Activated CD4-positive, alpha-beta T cell treated with anti-CD3 and anti-CD28 coated beads, Interleukin-2, amount 50 U/mL, for 1 hour (primary cell): Measurements from ENCODE around the gene TLR2.

Experiments
- DNase-seq: peaks from one replicate; pipeline ENCODE4 v3.0.0-alpha.2; 2020

TLR2 gene

DNA sequence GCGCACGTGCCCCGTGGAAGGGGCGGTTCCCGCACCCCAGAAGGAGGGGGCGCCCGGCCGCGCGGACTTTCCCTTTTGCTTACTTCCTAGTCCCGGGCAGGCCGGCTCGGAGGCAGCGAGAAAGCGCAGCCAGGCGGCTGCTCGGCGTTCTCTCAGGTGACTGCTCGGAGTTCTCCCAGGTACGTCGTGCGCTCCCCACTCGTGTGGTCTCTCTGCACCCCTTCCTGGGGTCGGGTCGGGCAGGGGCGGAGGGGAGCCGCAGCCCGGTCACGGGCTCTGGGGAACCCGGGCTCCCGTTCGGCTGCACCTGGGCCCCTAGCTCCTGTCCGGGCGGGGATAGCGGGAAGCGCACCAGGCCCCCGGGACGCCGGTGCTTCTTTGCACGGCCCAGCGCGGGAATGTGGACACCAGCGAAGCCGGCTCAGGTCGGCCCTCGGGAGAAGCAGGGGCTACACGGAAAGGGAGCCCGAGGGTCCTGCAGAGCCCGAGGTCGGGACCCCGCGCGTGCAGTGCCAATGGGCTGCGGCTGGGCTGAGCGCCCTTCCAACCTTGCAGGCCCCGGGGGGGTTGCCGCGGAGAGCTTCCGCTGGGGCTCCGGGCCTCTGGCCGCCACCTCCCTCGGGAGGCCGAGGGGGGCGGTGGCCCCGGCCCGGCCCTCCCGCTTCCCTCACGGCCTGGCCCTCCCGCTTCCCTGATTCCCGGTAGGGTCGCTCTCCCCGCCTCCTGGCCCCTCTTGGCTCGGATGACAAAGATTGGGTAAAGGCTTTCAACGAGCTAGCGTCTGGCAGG, at the start of gene TLR2:
TLR2 (plus strand) TSS at position 99 of the 789 bp plus-strand sequence. CDS start 18,628 bp downstream, outside the sequence.
- DNase-seq: peak; percentile 69

GRCh38 chr4:153634738-153635353, 49.2 kb upstream of the TLR2 start:
- no peak for DNase-seq

DNA sequence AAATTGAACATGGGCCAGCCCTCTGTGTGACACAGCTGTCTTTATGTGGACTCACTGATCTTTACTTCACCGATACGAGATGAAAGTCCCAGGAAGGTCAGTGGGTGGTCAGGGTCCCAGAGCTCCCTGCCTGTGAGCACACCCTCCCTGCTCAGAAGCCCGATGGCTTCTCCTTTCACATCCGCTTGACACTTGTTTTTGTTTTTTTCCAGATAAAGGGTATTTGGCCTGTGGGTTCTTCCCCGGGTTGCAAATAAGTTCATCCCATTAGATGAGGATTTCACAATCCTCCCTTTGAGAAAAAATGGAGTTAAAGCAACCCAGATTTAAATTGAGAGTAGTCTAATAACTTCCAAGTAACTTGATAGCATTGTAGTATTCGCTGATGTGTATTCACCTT, 48.2 kb upstream of the TLR2 start:
- no peak for DNase-seq

- DNase-seq: no peak
Observed at GRCh38 chr4:153637201-153637600, 46.9 kb upstream of the TLR2 start.

DNA sequence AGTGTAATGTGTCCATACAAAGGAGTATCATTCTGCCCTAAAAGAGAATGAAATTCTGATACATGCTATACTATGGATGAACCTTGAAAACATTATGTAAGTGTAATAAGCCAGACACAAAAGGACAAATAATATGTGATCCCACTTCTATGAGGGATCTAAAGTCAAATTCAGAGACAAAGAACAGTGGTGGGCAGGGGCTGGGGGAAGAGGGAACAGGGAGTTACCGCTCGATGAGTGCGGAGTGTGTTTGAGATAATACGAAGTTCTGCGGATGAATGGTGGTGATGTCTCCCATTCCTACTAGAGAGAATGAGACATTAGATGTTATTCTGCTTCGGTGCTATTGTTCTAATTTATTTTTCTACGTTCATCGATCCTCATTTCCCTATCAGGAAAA, 46.1 kb upstream of the TLR2 start:
- DNase-seq: no peak

GRCh38 chr4:153638999-153639398, 45.1 kb upstream of the TLR2 start:
- no peak for DNase-seq

- no peak for DNase-seq
Observed at GRCh38 chr4:153639833-153640802, 44.0 kb upstream of the TLR2 start.

GRCh38 chr4:153641532-153641931, 42.5 kb upstream of the TLR2 start:
- DNase-seq: no peak

GRCh38 chr4:153643406-153644383, 40.4 kb upstream of the TLR2 start:
- no peak for DNase-seq

DNA sequence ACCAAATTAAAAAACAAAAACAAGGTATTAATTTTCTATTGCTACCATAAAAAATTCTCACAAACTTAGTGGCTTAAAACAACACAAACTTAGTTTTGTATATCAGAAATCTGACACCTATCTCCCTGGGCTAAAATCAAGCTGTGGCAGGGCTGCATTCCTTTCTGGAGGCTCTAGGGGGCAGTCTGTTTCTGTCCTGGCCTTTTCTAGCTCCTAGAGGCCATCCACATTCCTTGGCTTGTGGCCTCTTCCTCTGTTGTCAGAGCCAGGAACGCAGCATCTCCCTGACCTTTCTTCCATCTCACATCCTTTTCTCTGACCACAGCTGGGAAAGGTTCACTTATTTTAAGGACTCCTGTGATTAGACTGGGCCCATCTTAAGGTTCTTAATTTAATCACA, 38.9 kb upstream of the TLR2 start:
- no peak for DNase-seq

GRCh38 chr4:153646261-153646660, 37.8 kb upstream of the TLR2 start:
- DNase-seq: no peak

DNA sequence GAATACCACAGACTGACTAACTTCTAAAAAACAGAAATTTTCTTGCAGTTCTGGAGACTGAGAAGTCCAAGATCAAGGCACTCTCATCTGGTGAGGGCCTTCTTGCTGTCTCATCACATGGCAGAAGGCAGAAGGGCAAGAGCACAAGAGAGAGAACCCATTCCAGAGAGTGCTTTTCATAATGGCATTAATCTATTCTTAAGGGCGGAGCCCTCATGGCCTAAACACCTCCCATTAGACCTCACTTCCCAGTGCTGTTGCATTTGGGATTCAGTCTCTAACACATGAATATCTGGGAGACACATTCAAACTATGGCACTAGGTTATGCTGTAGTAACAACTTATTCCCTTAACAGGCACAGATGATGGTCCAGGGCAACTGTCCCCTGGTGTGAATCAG, 37.1 kb upstream of the TLR2 start:
- DNase-seq: no peak

- no peak for DNase-seq
Observed at GRCh38 chr4:153647975-153648374, 36.1 kb upstream of the TLR2 start.

- no peak for DNase-seq
Observed at GRCh38 chr4:153649572-153649991, 34.5 kb upstream of the TLR2 start.

DNA sequence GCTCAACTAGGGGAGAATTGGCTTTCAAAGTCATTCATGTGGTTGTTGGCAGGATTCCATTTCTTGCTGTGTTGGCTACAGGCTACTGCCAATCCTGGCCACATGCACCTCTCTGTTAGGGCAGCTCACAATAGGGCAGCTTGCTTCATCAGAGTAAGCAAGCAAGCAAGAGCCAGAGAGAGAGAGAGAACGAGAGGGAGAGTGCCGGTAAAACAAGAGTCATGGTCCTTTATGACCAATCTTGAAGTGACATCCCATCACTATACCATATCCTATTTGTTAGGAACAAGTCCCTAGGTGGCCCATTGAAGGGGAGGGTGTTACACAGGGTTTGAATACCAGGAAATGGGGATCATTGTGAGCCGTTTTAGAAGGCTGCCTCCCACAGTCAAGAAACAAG, 33.0 kb upstream of the TLR2 start:
- no peak for DNase-seq

GRCh38 chr4:153651587-153651986, 32.5 kb upstream of the TLR2 start:
- peak; percentile 29 for DNase-seq

DNA sequence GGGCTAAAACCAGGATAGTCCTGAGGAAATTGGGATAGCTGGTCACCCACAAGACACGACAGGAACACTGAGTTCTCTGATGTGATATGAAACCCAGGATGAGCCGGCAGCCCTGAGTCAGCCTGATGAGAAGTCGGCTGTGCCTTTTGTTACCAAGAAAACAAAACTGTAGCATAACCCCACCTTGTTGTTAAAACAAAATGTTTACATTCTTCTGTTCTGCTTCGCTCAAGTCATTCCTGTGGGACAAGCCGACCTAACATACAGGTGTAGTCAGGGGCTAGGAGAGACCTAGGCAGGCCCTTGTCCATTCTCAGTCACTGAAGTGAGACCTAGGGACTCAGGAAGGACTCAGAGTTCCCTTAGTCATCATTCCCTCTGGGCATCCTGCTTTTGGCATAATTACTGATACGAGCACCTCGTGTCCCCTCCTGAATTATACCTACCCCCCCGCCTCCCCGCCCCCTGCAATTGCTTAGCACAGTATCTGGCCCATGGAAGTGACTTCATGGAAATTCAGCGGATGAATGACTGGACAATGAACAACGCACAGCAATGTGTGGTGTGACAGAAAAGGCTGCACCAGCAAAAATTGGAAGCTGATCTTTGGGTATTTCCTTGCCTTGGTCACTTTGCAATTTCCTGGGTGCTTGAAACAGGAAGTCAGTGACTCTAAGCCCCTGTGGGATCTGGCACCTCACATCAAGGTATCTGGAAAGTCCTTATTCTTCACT, 31.9 kb upstream of the TLR2 start:
- no peak for DNase-seq

DNA sequence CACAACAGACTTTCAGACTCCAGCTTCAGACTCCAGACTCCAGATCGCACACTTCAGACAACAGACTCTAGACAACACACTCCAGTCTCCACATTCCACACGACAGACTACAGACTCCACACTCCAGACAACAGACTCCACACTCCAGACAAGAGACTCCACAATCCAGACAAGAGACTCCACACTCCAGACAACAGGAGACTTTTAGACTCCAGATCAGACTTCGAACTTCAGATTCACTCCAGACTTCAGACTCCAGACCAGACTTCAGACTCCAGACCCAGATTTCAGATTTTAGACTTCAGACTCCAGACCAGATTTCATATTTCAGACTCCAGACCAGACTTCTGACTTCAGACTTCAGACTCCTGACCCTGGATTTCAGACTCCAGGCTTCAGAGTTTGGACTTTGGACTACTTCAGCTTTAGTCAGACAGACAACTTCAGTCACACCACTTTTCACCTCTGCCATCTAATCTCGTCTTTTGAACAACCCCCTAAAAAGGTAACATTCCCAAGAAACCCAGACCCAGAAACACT, 29.0 kb upstream of the TLR2 start:
- DNase-seq: no peak

GRCh38 chr4:153655928-153656327, 28.2 kb upstream of the TLR2 start:
- DNase-seq: no peak

DNA sequence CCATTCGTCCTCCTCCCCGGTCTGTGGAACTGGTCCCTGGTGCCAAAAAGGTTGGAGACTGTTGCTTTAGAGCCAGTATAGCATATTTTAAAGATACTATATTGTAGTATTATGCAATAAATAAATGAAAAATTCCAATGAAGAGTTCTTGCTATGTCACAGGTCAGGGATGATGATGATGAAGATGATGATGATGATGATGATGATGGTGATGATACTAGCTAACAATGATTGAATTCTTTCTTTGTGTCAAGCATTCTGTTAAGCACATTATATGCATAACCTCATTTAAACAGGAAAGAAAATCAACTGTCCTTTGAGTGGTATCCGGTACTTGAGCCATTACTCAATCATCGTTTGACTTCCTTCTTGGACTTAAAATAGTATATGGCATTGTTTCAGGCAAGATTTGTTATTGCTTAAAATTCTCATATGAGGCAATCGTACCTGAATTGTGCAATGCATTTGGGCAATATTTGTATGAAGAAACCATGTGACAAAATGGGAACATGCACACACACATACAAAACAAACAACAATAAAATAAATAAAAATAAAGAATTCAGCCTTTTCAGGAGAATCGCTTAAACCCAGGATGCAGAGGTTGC, 22.8 kb upstream of the TLR2 start:
- DNase-seq: no peak

GRCh38 chr4:153661908-153662307, 22.2 kb upstream of the TLR2 start:
- DNase-seq: no peak
